Kidney epithelial cell (primary cell): ENCODE data around the gene RPS2. TPM values are rescaled to one million over a fixed set of nuclear protein-coding genes. Genes with fewer than 3 reads are reported as not detected.
A peak's percentile ranks its signal among the peaks of the same experiment; 100 is the strongest.

Source experiments
- DNase-seq: peaks from one replicate; pipeline ENCODE4 v3.0.0-alpha.2; 2010; ENCODE audit warnings: low read depth
- H3K27me3 ChIP-seq: 2 replicates; pipeline ENCODE4 v1.6.0; 2011; ENCODE audit warnings: low read length; ENCODE audit not compliant: control insufficient read depth, insufficient read depth
- H3K36me3 ChIP-seq: 2 replicates; pipeline ENCODE4 v1.5.1; 2011; ENCODE audit warnings: low read length; ENCODE audit not compliant: control insufficient read depth, insufficient read depth
- H3K4me3 ChIP-seq: 2 replicates; pipeline ENCODE4 v1.5.1; 2011; ENCODE audit warnings: low read depth, mild to moderate bottlenecking, control low read depth, low read length
- total RNA-seq: library from RNA; depleted of rRNA; stranded (reverse); fragments of >200 nt; gene quantifications from 2 replicates; pipeline ENCODE4 v1.2.3, GENCODE V29; 2015
- TF ChIP-seq, protein P1 (sequence below): IDR thresholded peaks from 2 replicates; pipeline ENCODE4 v1.5.1; 2011; ENCODE audit warnings: mild to moderate bottlenecking, moderate library complexity, low read length, control low read depth, inconsistent platforms; ENCODE audit not compliant: insufficient read depth, poor library complexity, severe bottlenecking

RPS2 gene
- total RNA-seq, 1 donor from 2014 or later = 4,278 TPM

DNA sequence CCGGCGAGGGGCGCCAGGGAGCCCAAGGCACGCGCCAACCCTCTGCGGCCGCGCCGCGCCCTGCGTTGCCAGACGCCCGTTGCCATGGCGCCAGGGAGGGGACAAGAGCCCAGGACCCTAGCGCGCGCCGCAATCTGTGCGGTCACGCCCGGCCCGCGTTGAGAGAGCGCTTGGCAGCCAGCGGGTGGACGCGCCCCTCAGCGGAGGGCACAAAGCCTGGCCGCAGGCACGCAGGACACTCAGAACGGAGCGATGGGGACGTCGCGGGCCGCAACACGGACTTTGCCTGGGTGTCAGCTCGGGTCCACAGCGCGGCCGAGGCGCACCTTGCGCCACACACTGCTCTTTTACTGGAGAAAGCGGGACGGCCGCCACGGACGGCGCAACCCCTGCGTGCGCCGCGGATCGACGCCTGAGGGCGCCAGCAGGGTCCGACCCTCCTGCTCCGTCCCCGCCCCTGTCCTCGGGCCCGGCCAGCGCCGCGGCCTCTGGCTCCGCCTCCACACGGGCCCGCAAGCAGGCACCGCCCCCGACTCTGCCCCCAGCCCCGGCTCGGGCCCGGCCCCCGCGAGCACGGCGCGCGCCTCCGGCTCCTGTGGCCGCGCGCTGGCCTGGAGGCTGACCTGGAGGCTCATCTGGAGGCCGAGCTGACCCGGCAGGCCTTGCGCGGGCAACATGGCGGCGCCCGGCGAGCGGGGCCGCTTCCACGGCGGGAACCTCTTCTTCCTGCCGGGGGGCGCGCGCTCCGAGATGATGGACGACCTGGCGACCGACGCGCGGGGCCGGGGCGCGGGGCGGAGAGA, 19.1 kb upstream of the RPS2 start, which contains the start of gene GFER:
Gene GFER, plus strand, starts transcription at position 650 of the 803 bp plus-strand sequence. Its CDS starts 26 bp downstream, at position 676.
- H3K27me3 ChIP-seq = peaks cover 54% of the 10 kb centered on the region

GRCh38 chr16:1982991-1983543, 18.4 kb upstream of the RPS2 start:
- Histone ChIP-seq H3K36me3 (peaks cover 6% of the 10 kb centered on the region), H3K4me3 (peak overlapping the region; percentile 50), H3K27me3 (peaks cover 56% of the 10 kb centered on the region)
- no peak for DNase-seq
- TF ChIP-seq, protein P1, sequence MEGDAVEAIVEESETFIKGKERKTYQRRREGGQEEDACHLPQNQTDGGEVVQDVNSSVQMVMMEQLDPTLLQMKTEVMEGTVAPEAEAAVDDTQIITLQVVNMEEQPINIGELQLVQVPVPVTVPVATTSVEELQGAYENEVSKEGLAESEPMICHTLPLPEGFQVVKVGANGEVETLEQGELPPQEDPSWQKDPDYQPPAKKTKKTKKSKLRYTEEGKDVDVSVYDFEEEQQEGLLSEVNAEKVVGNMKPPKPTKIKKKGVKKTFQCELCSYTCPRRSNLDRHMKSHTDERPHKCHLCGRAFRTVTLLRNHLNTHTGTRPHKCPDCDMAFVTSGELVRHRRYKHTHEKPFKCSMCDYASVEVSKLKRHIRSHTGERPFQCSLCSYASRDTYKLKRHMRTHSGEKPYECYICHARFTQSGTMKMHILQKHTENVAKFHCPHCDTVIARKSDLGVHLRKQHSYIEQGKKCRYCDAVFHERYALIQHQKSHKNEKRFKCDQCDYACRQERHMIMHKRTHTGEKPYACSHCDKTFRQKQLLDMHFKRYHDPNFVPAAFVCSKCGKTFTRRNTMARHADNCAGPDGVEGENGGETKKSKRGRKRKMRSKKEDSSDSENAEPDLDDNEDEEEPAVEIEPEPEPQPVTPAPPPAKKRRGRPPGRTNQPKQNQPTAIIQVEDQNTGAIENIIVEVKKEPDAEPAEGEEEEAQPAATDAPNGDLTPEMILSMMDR = peak; percentile 28

More for the DNA sequence above, 19.1 kb upstream of the RPS2 start, which contains the start of gene GFER:
- peak within 1 kb of the TSS; percentile 79 for H3K4me3 ChIP-seq
- TF ChIP-seq, protein P1 = peak; percentile 14
- peaks cover 6% of the 10 kb centered on the region for H3K36me3 ChIP-seq
- no peak for DNase-seq

- Histone ChIP-seq H3K27me3 (peaks cover 56% of the 10 kb centered on the region), H3K36me3 (peaks cover 6% of the 10 kb centered on the region), H3K4me3 (no peak overlapping the region)
- TF ChIP-seq, protein P1 = no peak
- DNase-seq = no peak
Measured at GRCh38 chr16:1982013-1982433, 17.4 kb upstream of the RPS2 start.

- no peak for DNase-seq
- H3K4me3 ChIP-seq = no peak within 1 kb of the TSS
- H3K27me3 ChIP-seq = peaks cover 56% of the 10 kb centered on the region
- peaks cover 7% of the 10 kb centered on the region for H3K36me3 ChIP-seq
- TF ChIP-seq, protein P1 = no peak
Measured at GRCh38 chr16:1981398-1981836, 16.8 kb upstream of the RPS2 start, which contains the start of gene NOXO1. Gene NOXO1 (minus strand): TSS chr16:1981469. CDS start chr16:1981179, 290 bp downstream.

DNA sequence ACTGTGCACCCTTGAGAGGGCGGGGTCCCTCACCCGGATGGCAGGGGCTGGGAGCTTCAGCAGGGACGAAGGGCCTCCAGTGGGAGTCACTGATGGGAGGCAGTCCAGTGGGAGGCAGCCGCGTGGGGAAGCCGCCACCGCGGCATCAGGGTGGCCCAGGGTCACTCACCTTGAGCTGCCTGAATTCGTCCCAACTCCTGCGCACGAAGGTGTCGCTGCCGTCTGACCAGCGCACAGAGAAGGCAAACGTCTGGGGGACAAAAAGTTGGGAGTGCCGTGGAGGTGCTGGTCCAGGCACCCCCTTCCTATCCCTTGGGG, 16.1 kb upstream of the RPS2 start:
- Histone ChIP-seq H3K4me3 (no peak overlapping the region), H3K36me3 (peaks cover 4% of the 10 kb centered on the region), H3K27me3 (peaks cover 56% of the 10 kb centered on the region)
- TF ChIP-seq, protein P1 = no peak
- DNase-seq = no peak
